ENCODE measurements around the gene CNTLN. TPM values are rescaled to one million over a fixed set of nuclear protein-coding genes. Genes with fewer than 3 reads are reported as not detected.

Gene CNTLN
- total RNA-seq, 1 experiment from 2014 or later = 5.1 TPM

DNA sequence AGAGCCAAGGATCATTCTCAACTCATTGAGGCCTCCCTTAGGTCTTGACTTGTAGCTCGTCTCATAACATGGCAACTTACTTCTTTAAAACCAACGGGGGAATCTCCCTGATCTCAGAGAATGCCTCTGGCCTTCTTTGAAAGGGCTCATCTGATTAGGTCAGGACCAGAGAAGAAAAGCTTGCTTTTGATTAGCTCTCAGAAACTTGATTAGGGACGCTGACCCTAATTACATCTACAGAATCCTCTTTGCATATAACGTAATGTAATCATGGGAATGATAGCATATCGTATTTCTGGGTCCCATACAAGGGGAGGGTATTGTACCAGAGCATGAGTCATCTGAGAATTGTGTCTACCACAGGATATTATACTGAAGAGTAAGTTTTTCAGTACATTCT, 318.9 kb downstream of the CNTLN start (continued):
- TF ChIP-seq CBX3 (IDR thresholded peaks at IDR 0.05; ENCODE audit: low read depth) = no peak

GRCh38 chr9:17462869-17463464, 328.1 kb downstream of the CNTLN start:
- TF ChIP-seq, protein P1, sequence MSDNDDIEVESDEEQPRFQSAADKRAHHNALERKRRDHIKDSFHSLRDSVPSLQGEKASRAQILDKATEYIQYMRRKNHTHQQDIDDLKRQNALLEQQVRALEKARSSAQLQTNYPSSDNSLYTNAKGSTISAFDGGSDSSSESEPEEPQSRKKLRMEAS (IDR thresholded peaks at IDR 0.05) = no peak
- TF ChIP-seq FOSL1 (IDR thresholded peaks at IDR 0.05; ENCODE audit: low read depth) (no peak), CTCF (IDR thresholded peaks at IDR 0.05 in 2 of 3, conservative IDR thresholded peaks at IDR 0.05 in 1 of 3; ENCODE audit: borderline replicate concordance in 1 of 3, insufficient read depth in 1 of 3, low read depth in 2 of 3, low read length in 2 of 3) (peak; percentile 43 to 74 (median 50); a peak in 5 of 6 replicates), YY1 (IDR thresholded peaks at IDR 0.05; ENCODE audit: extremely low read depth, insufficient replicate concordance, low read depth, low read length) (no peak), POLR2AphosphoS5 (IDR thresholded peaks at IDR 0.05; ENCODE audit: low read depth, low read length) (no peak), EZH2phosphoT487 (IDR thresholded peaks at IDR 0.05; ENCODE audit: borderline replicate concordance) (no peak), ZNF274 (IDR thresholded peaks at IDR 0.05; ENCODE audit: low read depth, low read length) (no peak), EZH2 (IDR thresholded peaks at IDR 0.05) (no peak), RAD21 (IDR thresholded peaks at IDR 0.05; ENCODE audit: low read depth) (peak; percentile 68)
- H3K79me2 ChIP-seq (ENCODE audit: insufficient read depth, low read length) = no peaks in the 10 kb centered on the region
- no TSS peak for BruUV-seq (replicated peaks)
- H3K4me1 ChIP-seq (ENCODE audit: control insufficient read depth in 1 of 2, insufficient read depth in 2 of 2, low read length in 2 of 2) = no peaks in the 10 kb centered on the region
- no peak overlapping the region for H3K4me2 ChIP-seq (ENCODE audit: low read length)
- no peaks in the 10 kb centered on the region for H3K36me3 ChIP-seq (ENCODE audit: control insufficient read depth in 1 of 2, insufficient read depth in 2 of 2, low read length in 2 of 2)
- RAD21 ChIA-PET (ENCODE audit: low non-redundant PET in 1 of 2, low total read pairs in 2 of 2, uncharacterized antibody in 2 of 2, unreplicated experiment in 2 of 2) = no interaction called here
- POLR2A ChIA-PET = no interaction called here
- H3K27ac ChIP-seq (ENCODE audit: low read depth, low read length) = no peak overlapping the region
- no peaks in the 10 kb centered on the region for H3K9me2 ChIP-seq (ENCODE audit: insufficient read depth)
- no peak overlapping the region for H3K4me3 ChIP-seq (replicated peaks in 1 of 2; ENCODE audit: low read depth in 1 of 2, low read length in 2 of 2)
- no peak overlapping the region for H2AFZ ChIP-seq (ENCODE audit: low read depth, low read length, poor library complexity, severe bottlenecking)
- no peaks in the 10 kb centered on the region for H4K20me1 ChIP-seq (ENCODE audit: insufficient read depth)
- DNase-seq (ENCODE audit: low read depth, low spot score) (no peak), ATAC-seq (peak; percentile 40; the same call in 1 of the 2 replicates)
- intact Hi-C loops (cut with micrococcal nuclease) = loop anchor here (1.0 to 5.0 kb wide), 5 partner anchors 246 to 1590 kb away; no protein-coding TSS in a partner anchor
- H3K9ac ChIP-seq (ENCODE audit: low read length) = no peak overlapping the region
- no peaks in the 10 kb centered on the region for H3K27me3 ChIP-seq (ENCODE audit: insufficient read depth, low read length)
- H3K9me3 ChIP-seq (ENCODE audit: control insufficient read depth in 1 of 2, insufficient read depth in 1 of 2, low read depth in 1 of 2, low read length in 2 of 2) = no peaks in the 10 kb centered on the region
- CTCF ChIA-PET = interaction anchor here (1.0 to 1.6 kb wide), 2 partner anchors 346 to 399 kb away, joined by 3 to 11 read pairs; no protein-coding TSS in a partner anchor

All from HCT116 (cell line).